Ascending aorta (tissue), 2 donors: ENCODE results near the gene DMKN. TPM values are rescaled to one million over a fixed set of nuclear protein-coding genes. Genes with fewer than 3 reads are reported as not detected.

ENCODE experiments used
- DNase-seq, 2 donors: peaks; one replicate each; pipeline ENCODE4 v3.0.0-alpha.2; 2019; ENCODE audit warnings: low spot score in 2 of 2
- H3K27ac ChIP-seq, 2 donors: fragments of 200-600 bp; sonication (generic); one replicate each; pipeline ENCODE4 v1.5.1; 2016 to 2017; ENCODE audit warnings: mild to moderate bottlenecking in 1 of 2
- H3K27me3 ChIP-seq: fragments of 200-600 bp; sonication (generic); one replicate; pipeline ENCODE4 v1.5.1; 2017
- H3K36me3 ChIP-seq, 2 donors: fragments of 200-600 bp; sonication (generic); one replicate each; pipeline ENCODE4 v1.5.1; 2016
- H3K4me1 ChIP-seq, 2 donors: fragments of 200-600 bp; sonication (generic); one replicate each; pipeline ENCODE4 v1.5.1; 2016 to 2017; ENCODE audit warnings: mild to moderate bottlenecking in 1 of 2
- H3K4me3 ChIP-seq, 2 donors: fragments of 200-600 bp; sonication (generic); one replicate each; pipeline ENCODE4 v1.5.1; 2016 to 2017; ENCODE audit warnings: mild to moderate bottlenecking in 1 of 2
- H3K9me3 ChIP-seq, 2 donors: fragments of 200-600 bp; sonication (generic); one replicate each; pipeline ENCODE4 v1.5.1; 2016
- CTCF ChIP-seq, 3 experiments: fragments of 200-600 bp in 2 of 3; fragments of 450-650 bp in 1 of 3; sonication (generic) in 2 of 3; IDR thresholded peaks; one replicate each; pipeline ENCODE4 v1.5.1; 2016 to 2019; ENCODE audit warnings: antibody characterized with exemption in 3 of 3, mild to moderate bottlenecking in 1 of 3, moderate library complexity in 1 of 3
- intact Hi-C: fragments of 100-400 bp; cut with DNase I; formaldehyde crosslinking; loops from one replicate; pipeline ENCODE4 v1.15.1; 2023
- total RNA-seq: library from RNA; depleted of rRNA; stranded (reverse); fragments of >200 nt; gene quantifications from one replicate; pipeline ENCODE4 v1.1.0, GENCODE V29; 2016

Gene DMKN
- total RNA-seq, 1 donor from 2014 or later, result 1.7 TPM

DNA sequence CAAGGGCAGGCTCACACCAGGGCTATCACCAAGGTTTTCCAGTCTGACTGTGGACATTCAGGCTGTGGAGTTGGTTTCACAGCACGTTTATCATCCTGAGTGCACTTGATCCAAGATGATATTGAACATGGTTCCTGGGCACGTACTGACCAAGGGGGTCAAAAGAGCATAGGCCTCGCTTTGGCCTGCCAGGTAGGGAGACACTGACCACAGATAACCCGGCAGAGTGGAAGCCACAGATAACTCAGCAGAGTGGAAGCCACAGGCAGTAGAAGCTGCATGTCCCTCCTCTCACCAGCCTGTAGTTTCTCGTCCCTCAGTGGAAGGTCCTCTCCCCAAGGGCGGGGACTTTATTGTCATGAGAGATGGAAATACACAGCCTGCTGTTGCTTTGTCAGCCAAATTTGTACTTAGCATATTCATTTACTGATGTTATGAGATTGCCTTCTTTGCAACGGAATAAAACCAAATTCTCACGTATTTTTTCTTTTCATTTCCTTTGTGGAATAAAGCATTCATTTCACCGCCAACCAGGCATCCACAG is 14.4 kb downstream of the DMKN start:
- Histone ChIP-seq H3K27ac (no peak overlapping the region), H3K4me1 (no peaks in the 10 kb centered on the region), H3K4me3 (no peak overlapping the region), H3K27me3 (no peaks in the 10 kb centered on the region), H3K36me3 (peaks cover 0 to 3% of the 10 kb centered on the region in 2 donors), H3K9me3 (no peaks in the 10 kb centered on the region)
- no peak for DNase-seq
- no peak for TF ChIP-seq CTCF (IDR thresholded peaks at IDR 0.05)
- intact Hi-C loops, result loop anchor here (5.0 kb wide), 1 partner anchor 232 kb away; the partner anchor contains the start of gene USF2

GRCh38 chr19:35498220-35498619 is 15.2 kb downstream of the DMKN start:
- DNase-seq, result no peak
- H3K27ac ChIP-seq, result no peak overlapping the region
- no peak for TF ChIP-seq CTCF (IDR thresholded peaks at IDR 0.05)
- intact Hi-C loops, result loop anchor here (5.0 kb wide), 1 partner anchor 231 kb away; the partner anchor contains the start of gene USF2
- H3K9me3 ChIP-seq, result no peaks in the 10 kb centered on the region
- no peaks in the 10 kb centered on the region for H3K27me3 ChIP-seq
- H3K4me3 ChIP-seq, result no peak overlapping the region
- no peaks in the 10 kb centered on the region for H3K4me1 ChIP-seq
- H3K36me3 ChIP-seq, result peaks cover 0 to 3% of the 10 kb centered on the region in 2 donors

GRCh38 chr19:35497406-35497805 is 16.0 kb downstream of the DMKN start:
- Histone ChIP-seq H3K4me1 (no peaks in the 10 kb centered on the region), H3K27ac (no peak overlapping the region), H3K36me3 (peaks cover 0 to 3% of the 10 kb centered on the region in 2 donors), H3K27me3 (no peaks in the 10 kb centered on the region), H3K4me3 (no peak overlapping the region), H3K9me3 (no peaks in the 10 kb centered on the region)
- TF ChIP-seq CTCF (IDR thresholded peaks at IDR 0.05), result no peak
- DNase-seq, result no peak
- intact Hi-C loops, result loop anchor here (5.0 kb wide), 1 partner anchor 230 kb away; the partner anchor contains the start of gene USF2

DNA sequence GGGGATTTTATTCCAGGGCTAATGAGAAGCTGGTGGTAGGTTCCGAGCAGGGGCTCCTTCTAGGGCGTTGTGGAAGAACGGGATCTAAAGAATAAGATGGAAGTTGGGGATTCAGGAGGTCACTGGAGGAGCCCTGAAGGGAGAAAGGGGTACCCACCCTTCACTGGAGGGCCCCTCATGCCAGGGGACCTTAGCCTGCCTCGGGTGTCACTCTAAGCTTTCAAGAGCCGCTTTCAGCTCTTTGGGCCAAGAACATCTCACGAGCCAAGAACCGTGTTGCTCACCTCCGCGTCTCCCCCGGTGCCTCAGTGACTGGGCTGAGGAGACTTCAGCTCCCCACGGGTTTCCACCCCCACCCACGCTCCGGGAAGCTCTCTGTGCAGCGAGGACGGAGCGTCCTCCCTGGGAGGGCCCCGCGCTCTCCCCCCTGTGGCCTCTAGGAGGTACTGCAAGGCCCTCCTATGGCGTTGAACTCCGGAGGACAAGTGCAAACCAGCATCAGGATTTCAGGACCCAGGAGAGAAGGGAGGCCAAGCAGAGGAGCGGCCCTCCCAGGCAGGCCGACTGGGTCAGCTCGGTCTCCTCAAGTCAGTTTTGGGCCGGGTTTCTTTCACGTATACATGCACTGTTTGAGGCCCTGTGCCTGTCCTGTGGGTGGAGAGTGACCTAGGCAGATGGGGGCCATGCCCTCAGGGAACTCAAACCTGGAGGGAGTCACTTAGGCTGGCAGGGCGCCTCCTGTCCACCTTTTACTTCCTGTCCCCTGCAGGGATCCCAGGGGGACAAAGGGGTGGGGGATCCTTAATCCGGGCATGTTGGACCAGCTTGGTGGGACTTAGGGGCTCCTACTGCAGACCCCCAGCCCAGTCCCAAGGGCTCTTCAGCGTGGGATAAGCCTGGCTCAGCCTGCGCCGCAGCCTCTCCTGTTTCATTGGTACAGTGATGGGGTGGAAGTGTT is 18.1 kb downstream of the DMKN start:
- H3K36me3 ChIP-seq, result peaks cover 0 to 3% of the 10 kb centered on the region in 2 donors
- no peak overlapping the region for H3K27ac ChIP-seq
- TF ChIP-seq CTCF (IDR thresholded peaks at IDR 0.05), result peak; percentile 82 to 98 (median 97)
- intact Hi-C loops, result loop anchor here (5.0 kb wide), 1 partner anchor 228 kb away; the partner anchor contains the start of gene USF2
- H3K4me3 ChIP-seq, result no peak overlapping the region
- H3K27me3 ChIP-seq, result no peaks in the 10 kb centered on the region
- DNase-seq, result peak in 1 of 2 donors; percentile 74
- no peaks in the 10 kb centered on the region for H3K4me1 ChIP-seq
- no peaks in the 10 kb centered on the region for H3K9me3 ChIP-seq

DNA sequence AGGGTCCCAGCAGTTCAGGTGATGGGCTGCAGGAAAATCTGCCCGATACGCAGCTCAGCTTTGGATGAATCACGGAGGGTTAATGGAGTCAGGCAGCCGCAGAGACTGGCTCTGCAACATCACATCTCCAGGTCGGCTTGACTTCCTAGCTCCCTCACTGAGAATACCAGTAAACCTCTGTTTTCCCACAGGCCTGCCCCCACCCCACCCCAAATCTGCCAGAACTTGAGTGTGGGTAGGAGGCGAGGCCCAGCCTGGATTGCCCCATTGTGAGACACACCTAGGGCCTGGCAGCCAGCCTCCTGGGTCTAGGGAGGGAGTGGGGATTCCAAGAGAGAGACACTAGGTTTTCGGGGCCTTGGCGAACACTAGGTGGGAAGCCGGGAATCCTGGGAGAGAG is 19.5 kb downstream of the DMKN start:
- no peak for TF ChIP-seq CTCF (IDR thresholded peaks at IDR 0.05)
- no peaks in the 10 kb centered on the region for H3K27me3 ChIP-seq
- peaks cover 0 to 3% of the 10 kb centered on the region in 2 donors for H3K36me3 ChIP-seq
- H3K4me3 ChIP-seq, result no peak overlapping the region
- no peaks in the 10 kb centered on the region for H3K9me3 ChIP-seq
- intact Hi-C loops, result no loop called here
- H3K4me1 ChIP-seq, result no peaks in the 10 kb centered on the region
- DNase-seq, result no peak
- no peak overlapping the region for H3K27ac ChIP-seq
